Coronary artery (tissue), 2 donors: ENCODE data around the gene PCDHB4.
"Not testable (repeated sequence)": the region's sequence is repeated elsewhere in the genome, so short reads cannot be mapped to it uniquely, and the experiment has no call there.

ENCODE experiments used
- DNase-seq: peaks from one replicate; pipeline ENCODE4 v3.0.0-alpha.2; 2017; ENCODE audit warnings: low spot score
- H3K27ac ChIP-seq, 2 donors: fragments of 200-600 bp; sonication (generic); one replicate each; pipeline ENCODE4 v1.5.1; 2016 to 2019
- H3K4me3 ChIP-seq: fragments of 200-600 bp; sonication (generic); 2 replicates; pipeline ENCODE4 v1.5.1; 2016; ENCODE audit warnings: mild to moderate bottlenecking, moderate library complexity
- TF ChIP-seq, protein P1 (sequence below): fragments of 200-600 bp; sonication (generic); IDR thresholded peaks from one replicate; pipeline ENCODE4 v1.5.1; 2019; ENCODE audit warnings: antibody characterized with exemption

PCDHB4 gene

DNA sequence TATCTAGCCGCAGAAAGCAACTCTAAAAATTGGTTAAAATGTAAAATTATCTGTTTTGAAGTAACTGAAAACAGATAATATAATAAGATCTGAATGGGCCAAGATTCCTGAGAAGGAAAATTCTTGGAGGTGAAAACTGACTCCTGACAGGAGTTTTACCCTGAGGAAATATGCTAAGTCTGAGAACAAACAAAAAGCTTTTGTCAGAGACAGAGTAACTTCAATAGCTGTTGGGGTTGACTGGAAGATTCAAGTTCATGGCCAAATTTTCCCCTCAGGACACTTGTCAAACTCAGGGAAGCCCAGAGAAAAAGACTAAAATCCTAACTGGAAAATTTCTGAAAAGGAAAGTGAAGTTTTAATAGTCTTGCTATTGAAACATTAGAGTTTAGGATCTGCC is 5.7 kb downstream of the PCDHB4 start:
- no peak overlapping the region for H3K27ac ChIP-seq
- DNase-seq = no peak
- TF ChIP-seq, protein P1, sequence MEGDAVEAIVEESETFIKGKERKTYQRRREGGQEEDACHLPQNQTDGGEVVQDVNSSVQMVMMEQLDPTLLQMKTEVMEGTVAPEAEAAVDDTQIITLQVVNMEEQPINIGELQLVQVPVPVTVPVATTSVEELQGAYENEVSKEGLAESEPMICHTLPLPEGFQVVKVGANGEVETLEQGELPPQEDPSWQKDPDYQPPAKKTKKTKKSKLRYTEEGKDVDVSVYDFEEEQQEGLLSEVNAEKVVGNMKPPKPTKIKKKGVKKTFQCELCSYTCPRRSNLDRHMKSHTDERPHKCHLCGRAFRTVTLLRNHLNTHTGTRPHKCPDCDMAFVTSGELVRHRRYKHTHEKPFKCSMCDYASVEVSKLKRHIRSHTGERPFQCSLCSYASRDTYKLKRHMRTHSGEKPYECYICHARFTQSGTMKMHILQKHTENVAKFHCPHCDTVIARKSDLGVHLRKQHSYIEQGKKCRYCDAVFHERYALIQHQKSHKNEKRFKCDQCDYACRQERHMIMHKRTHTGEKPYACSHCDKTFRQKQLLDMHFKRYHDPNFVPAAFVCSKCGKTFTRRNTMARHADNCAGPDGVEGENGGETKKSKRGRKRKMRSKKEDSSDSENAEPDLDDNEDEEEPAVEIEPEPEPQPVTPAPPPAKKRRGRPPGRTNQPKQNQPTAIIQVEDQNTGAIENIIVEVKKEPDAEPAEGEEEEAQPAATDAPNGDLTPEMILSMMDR = no peak
- no peak overlapping the region for H3K4me3 ChIP-seq

DNA sequence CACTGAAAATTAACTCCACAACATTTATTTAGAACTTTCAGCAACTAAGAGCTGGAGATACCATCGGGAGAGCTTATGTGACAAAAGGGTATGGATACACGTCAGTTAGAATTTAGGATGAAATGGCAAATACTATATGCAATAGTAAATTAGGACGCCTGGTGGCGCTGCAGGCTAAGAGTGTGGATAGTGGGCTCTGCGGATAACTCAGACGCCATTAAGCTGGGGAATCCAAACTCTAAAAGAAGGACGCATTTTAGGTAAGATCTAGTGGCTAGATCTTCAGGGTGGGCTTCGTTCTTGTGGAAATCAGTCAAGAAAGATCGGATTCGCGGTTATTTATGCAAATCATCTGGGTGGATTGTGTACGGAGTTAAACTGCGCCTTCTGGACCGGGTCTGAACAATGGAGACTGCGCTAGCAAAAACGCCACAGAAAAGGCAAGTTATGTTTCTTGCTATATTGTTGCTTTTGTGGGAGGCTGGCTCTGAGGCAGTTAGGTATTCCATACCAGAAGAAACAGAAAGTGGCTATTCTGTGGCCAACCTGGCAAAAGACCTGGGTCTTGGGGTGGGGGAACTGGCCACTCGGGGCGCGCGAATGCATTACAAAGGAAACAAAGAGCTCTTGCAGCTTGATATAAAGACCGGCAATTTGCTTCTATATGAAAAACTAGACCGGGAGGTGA is 13.6 kb downstream of the PCDHB4 start, which contains the start of gene PCDHB5:
TSS of gene PCDHB5 (plus strand) at position 177 of the 688 bp plus-strand sequence. CDS start at position 406, 229 bp downstream.
- Histone ChIP-seq H3K27ac (no peak within 1 kb of the TSS), H3K4me3 (peak within 1 kb of the TSS; percentile 52)
- DNase-seq = no peak
- TF ChIP-seq, protein P1 = peak; percentile 18

DNA sequence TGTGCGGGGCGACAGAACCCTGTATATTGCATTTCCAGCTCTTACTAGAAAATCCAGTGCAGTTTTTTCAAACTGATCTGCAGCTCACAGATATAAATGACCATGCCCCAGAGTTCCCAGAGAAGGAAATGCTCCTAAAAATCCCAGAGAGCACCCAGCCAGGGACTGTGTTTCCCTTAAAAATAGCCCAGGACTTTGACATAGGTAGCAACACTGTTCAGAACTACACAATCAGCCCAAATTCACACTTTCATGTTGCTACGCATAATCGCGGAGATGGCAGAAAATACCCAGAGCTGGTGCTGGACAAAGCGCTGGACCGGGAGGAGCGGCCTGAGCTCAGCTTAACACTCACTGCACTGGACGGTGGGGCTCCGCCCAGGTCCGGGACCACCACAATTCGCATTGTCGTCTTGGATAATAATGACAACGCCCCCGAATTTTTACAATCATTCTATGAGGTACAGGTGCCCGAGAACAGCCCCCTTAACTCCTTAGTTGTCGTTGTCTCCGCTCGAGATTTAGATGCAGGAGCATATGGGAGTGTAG is 14.2 kb downstream of the PCDHB4 start:
- Histone ChIP-seq H3K4me3 (peak overlapping the region; percentile 52), H3K27ac (no peak overlapping the region)
- DNase-seq = no peak
- TF ChIP-seq, protein P1 = no peak

DNA sequence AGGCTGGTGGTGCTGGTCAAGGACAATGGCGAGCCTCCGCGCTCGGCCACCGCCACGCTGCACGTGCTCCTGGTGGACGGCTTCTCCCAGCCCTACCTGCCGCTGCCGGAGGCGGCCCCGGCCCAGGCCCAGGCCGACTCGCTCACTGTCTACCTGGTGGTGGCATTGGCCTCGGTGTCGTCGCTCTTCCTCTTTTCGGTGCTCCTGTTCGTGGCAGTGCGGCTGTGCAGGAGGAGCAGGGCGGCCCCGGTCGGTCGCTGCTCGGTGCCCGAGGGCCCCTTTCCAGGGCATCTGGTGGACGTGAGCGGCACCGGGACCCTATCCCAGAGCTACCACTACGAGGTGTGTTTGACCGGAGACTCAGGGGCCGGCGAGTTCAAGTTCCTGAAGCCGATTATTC is 15.7 kb downstream of the PCDHB4 start:
- H3K4me3 ChIP-seq, DNase-seq, H3K27ac ChIP-seq: not testable (repeated sequence)

DNA sequence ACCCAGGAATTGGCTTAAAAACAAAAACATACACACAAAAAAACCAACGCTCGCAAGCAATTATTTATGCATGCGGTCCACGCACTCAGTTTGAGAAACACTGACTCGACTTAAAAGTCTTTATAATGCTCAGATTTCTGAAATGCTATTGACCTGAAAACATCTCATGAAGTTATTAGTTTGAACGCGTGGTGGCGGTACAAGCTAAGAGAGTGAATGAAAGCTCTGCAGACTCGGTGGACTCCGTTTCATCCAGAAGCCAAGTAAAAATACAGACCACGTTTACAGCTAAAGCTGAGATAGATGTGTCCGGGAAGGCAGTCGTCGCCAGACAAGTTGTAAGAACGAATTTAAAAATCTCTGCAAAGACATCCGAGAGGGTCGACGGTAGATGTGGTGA is 28.2 kb downstream of the PCDHB4 start, which contains the start of gene PCDHB6:
TSS of gene PCDHB6 (plus strand) at position 246 of the 400 bp plus-strand sequence. CDS start 201 bp downstream, outside the sequence.
- H3K4me3 ChIP-seq = peak within 1 kb of the TSS; percentile 54
- no peak for DNase-seq
- TF ChIP-seq, protein P1 = no peak
- no peak within 1 kb of the TSS for H3K27ac ChIP-seq

DNA sequence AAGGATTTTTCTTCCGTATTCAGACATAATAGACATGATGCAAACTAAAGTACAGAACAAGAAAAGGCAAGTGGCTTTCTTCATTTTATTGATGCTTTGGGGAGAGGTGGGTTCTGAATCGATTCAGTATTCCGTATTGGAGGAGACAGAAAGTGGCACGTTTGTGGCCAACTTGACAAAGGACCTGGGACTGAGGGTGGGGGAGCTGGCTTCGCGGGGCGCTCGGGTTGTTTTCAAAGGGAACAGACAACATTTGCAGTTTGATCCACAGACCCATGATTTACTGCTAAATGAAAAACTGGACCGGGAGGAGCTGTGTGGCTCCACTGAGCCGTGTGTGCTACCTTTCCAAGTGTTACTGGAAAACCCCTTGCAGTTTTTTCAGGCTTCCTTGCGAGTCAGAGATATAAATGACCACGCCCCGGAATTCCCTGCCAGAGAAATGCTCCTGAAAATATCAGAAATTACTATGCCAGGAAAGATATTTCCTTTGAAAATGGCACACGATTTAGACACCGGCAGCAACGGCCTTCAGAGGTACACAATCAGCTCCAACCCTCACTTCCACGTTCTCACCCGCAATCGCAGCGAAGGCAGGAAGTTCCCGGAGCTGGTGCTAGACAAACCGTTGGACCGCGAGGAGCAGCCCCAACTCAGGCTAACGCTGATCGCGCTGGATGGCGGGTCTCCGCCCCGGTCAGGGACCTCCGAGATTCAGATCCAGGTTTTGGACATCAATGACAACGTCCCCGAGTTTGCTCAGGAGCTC is 28.8 kb downstream of the PCDHB4 start:
- no peak for DNase-seq
- TF ChIP-seq, protein P1 = no peak
- Histone ChIP-seq H3K4me3 (peak overlapping the region; percentile 54), H3K27ac (no peak overlapping the region)

DNA sequence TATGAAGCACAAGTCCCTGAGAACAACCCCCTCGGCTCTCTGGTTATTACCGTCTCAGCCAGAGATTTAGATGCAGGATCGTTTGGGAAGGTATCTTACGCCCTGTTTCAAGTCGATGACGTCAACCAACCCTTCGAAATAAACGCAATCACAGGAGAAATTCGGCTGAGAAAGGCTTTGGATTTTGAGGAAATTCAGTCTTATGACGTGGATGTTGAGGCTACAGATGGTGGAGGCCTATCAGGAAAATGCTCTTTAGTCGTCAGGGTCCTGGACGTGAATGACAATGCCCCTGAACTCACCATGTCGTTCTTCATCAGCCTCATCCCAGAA is 29.3 kb downstream of the PCDHB4 start:
- Histone ChIP-seq H3K27ac (no peak overlapping the region), H3K4me3 (peak overlapping the region; percentile 54)
- no peak for DNase-seq
- TF ChIP-seq, protein P1 = no peak

DNA sequence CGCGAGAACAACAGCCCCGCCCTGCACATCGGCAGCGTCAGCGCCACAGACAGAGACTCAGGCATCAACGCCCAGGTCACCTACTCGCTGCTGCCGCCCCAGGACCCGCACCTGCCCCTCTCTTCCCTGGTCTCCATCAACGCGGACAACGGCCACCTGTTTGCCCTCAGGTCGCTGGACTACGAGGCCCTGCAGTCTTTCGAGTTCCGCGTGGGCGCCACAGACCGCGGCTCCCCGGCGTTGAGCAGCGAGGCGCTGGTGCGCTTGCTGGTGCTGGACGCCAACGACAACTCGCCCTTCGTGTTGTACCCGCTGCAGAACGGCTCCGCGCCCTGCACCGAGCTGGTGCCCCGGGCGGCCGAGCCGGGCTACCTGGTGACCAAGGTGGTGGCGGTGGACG is 30.0 kb downstream of the PCDHB4 start:
- not testable (repeated sequence) for H3K4me3 ChIP-seq, DNase-seq, H3K27ac ChIP-seq

DNA sequence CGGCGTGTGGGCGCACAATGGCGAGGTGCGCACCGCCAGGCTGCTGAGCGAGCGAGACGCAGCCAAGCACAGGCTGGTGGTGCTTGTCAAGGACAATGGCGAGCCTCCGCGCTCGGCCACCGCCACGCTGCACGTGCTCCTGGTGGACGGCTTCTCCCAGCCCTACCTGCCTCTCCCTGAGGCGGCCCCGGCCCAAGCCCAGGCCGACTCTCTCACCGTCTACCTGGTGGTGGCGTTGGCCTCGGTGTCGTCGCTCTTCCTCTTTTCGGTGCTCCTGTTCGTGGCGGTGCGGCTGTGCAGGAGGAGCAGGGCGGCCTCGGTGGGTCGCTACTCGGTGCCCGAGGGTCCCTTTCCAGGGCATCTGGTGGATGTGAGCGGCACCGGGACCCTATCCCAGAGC is 30.5 kb downstream of the PCDHB4 start:
- not testable (repeated sequence) for H3K4me3 ChIP-seq, H3K27ac ChIP-seq, DNase-seq
